Heart left ventricle (tissue), 16 donors: ENCODE data around the gene SRSF12. TPM values are rescaled to one million over a fixed set of nuclear protein-coding genes. Genes with fewer than 3 reads are reported as not detected.
"Not testable (repeated sequence)": the region's sequence is repeated elsewhere in the genome, so short reads cannot be mapped to it uniquely, and the experiment has no call there.

Experiments used
- ATAC-seq, 4 donors: fragments of 200-7000 bp; cut with Tn5 transposase; one replicate each; pipeline ENCODE4 v1.9.1; 2020 to 2022; ENCODE audit warnings: moderate library complexity in 4 of 4, mild to moderate bottlenecking in 3 of 4, moderate number of reproducible peaks in 1 of 4
- DNase-seq, 5 donors: peaks; one replicate each; pipeline ENCODE4 v3.0.0-alpha.2; 2020
- H3K27ac ChIP-seq, 12 donors: fragments of 200-600 bp; sonication (generic) in 4 of 12; one replicate each; pipeline versions ENCODE4 v1.5.0 to v1.8.0; 2016 to 2022; ENCODE audit warnings: mild to moderate bottlenecking in 2 of 12
- H3K27me3 ChIP-seq, 9 donors: fragments of 200-600 bp; sonication (generic) in 2 of 9; one replicate each; pipeline versions ENCODE4 v1.5.1 to v1.8.0; 2016 to 2022; ENCODE audit warnings: mild to moderate bottlenecking in 3 of 9
- H3K36me3 ChIP-seq, 9 donors: fragments of 200-600 bp; sonication (generic) in 2 of 9; one replicate each; pipeline versions ENCODE4 v1.5.0 to v1.8.0; 2018 to 2022; ENCODE audit warnings: mild to moderate bottlenecking in 2 of 9
- H3K4me1 ChIP-seq, 12 donors: fragments of 200-600 bp; sonication (generic) in 4 of 12; one replicate each; pipeline versions ENCODE4 v1.5.0 to v1.8.0; 2016 to 2022; ENCODE audit warnings: mild to moderate bottlenecking in 3 of 12
- H3K4me3 ChIP-seq, 12 donors: fragments of 200-600 bp; sonication (generic) in 4 of 12; one replicate each; pipeline versions ENCODE4 v1.5.0 to v1.8.0; 2017 to 2022; ENCODE audit warnings: mild to moderate bottlenecking in 9 of 12, moderate library complexity in 4 of 12
- H3K9me3 ChIP-seq, 12 donors: fragments of 200-600 bp; sonication (generic) in 4 of 12; one replicate each; pipeline versions ENCODE4 v1.5.0 to v1.8.0; 2016 to 2022; ENCODE audit warnings: mild to moderate bottlenecking in 1 of 12
- POLR2A ChIP-seq, 2 donors: fragments of 450-650 bp; IDR thresholded peaks; one replicate each; pipeline ENCODE4 v1.6.1; 2017; ENCODE audit warnings: antibody characterized with exemption in 2 of 2, mild to moderate bottlenecking in 2 of 2, moderate library complexity in 2 of 2
- WGBS, 4 donors: extraction: QIAGEN DNeasy Blood & Tissue Kit in 2 of 4; methylation state at CpG; one replicate each; pipeline versions ENCODE4 v1.1.5 to v1.1.7; 2013 to 2018; 5-methylcytosine and 5-hydroxymethylcytosine counted together
- intact Hi-C, 10 donors: fragments of 100-400 bp; cut with DNase I; formaldehyde crosslinking; loops; one replicate each; pipeline versions ENCODE4 v1.11.1 to v1.14.2; 2022
- polyA plus RNA-seq, 2 donors: library from polyadenylated mRNA; stranded (reverse); fragments of 200-250 nt; gene quantifications; one replicate each; pipeline ENCODE4 v1.2.3, GENCODE V29; 2013
- total RNA-seq, 9 donors: library from RNA; depleted of rRNA in 2 of 9; stranded (reverse); fragments of >200 nt in 2 of 9; fragmentation: NEBNext Ultra II Directional in 3 of 9; extraction: Animal tissue kit (Norgen Biotek cat#: 25700) in 3 of 9; gene quantifications; one replicate each; pipeline versions ENCODE4 v1.1.0 to v1.2.4, GENCODE V29; 2016 to 2023
- TF ChIP-seq, protein P1 (sequence below), 12 donors: fragments of 200-600 bp; sonication (generic) in 4 of 12; IDR thresholded peaks; one replicate each; pipeline versions ENCODE4 v1.5.0 to v1.8.0; 2018 to 2022; ENCODE audit warnings: antibody characterized with exemption in 12 of 12, mild to moderate bottlenecking in 5 of 12
- donor health status: ischemic (EF 13 %, LVEDD 7.1; RV severe dilation, severe dysfunction).
- donor health status: healthy with polysubstance abuse.
- donor health status: DM: no; HTN: yes; CAD: no.
- donor health status: DM: no; HTN: no; CAD: no.
- donor health status: ischemic (EF 25% LVEDD 6.9; RV normal size, moderate dysfunction).
- donor health status: ischemic (EF 25% LVEDD 5.7; RV mildly dilated, moderate dysfunction).
- donor health status: healthy.
- donor health status: DM: yes; HTN: yes; CAD: no.
- donor health status: ischemic (EF 35%, LVEDD 5.7; RV mildly dilated, moderate dysfunction).
- donor health status: nonischemic (EF 11% LVEDD 7.7; RV severe dilation, severe dysfunction).
- donor health status: DM: yes; HTN: yes; CAD: no.
- donor health status: PGD.
- donor health status: ischemic (EF 29% LVEDD 5.4; RV normal size, mild dysfunction).
- donor health status: nonischemic (EF 23%, LVEDD 6.1; RV moderate dilation, normal function).

Gene SRSF12
- total and polyA plus RNA-seq, 11 donors = 0.14 to 0.48 (median 0.22) TPM; not detected in 5

DNA sequence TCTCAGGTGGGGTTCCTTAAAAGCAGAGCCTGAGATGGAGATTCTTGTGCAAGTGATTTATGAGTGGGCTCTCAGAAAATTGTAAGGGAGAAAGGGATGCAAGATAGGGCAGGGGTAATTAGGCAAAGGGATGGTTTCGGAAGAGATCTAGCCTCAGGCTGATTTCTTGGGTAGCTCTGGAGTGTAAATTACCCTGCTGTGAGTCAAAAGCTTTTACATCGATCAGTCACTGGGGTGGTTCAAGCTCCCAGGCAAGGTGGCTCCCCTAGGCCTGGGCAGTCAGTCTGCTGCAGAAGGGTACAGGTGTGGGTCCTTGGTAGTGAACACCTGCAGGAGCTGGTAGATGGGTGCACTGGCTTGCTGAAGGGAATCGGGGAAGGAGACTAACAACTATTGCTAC lies 16.9 kb upstream of the SRSF12 start:
- TF ChIP-seq, protein P1, sequence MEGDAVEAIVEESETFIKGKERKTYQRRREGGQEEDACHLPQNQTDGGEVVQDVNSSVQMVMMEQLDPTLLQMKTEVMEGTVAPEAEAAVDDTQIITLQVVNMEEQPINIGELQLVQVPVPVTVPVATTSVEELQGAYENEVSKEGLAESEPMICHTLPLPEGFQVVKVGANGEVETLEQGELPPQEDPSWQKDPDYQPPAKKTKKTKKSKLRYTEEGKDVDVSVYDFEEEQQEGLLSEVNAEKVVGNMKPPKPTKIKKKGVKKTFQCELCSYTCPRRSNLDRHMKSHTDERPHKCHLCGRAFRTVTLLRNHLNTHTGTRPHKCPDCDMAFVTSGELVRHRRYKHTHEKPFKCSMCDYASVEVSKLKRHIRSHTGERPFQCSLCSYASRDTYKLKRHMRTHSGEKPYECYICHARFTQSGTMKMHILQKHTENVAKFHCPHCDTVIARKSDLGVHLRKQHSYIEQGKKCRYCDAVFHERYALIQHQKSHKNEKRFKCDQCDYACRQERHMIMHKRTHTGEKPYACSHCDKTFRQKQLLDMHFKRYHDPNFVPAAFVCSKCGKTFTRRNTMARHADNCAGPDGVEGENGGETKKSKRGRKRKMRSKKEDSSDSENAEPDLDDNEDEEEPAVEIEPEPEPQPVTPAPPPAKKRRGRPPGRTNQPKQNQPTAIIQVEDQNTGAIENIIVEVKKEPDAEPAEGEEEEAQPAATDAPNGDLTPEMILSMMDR (IDR thresholded peaks at IDR 0.05) = no peak
- TF ChIP-seq POLR2A (IDR thresholded peaks at IDR 0.05) = no peak
- Histone ChIP-seq H3K27ac (no peak overlapping the region), H3K36me3 (no peaks in the 10 kb centered on the region), H3K9me3 (no peaks in the 10 kb centered on the region), H3K4me1 (peaks cover 0 to 8% (median 0%) of the 10 kb centered on the region in 12 donors), H3K27me3 (no peaks in the 10 kb centered on the region), H3K4me3 (no peak overlapping the region)
- 77 to 91% (median 88%) methylated on average over 3 of the region's 3 CpGs for WGBS, 4 donors
- no peak for DNase-seq
- no peak for ATAC-seq
- intact Hi-C loops = no loop called here

DNA sequence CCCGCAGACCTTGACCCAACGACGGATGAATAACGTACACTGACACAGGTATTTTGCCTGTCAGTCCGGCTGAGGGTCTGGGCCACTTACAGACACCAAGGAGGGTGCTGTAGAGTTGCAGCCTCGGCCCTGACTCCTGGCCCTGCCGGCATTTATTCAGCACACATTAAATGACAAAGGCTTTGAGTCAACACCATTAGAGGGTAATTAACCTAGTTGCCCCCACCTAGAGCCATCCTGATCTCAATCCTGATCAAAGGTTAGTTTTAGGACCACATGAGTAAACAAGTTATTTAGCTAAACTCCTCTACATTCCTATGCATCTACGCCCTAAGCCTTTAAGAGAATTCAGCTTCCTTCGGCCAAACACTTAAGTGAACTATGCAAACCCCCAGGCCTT lies 16.1 kb upstream of the SRSF12 start:
- intact Hi-C loops = no loop called here
- DNase-seq (no peak), ATAC-seq (no peak)
- Histone ChIP-seq H3K27me3 (no peaks in the 10 kb centered on the region), H3K4me1 (peaks cover 0 to 8% (median 0%) of the 10 kb centered on the region in 12 donors), H3K27ac (no peak overlapping the region), H3K9me3 (no peaks in the 10 kb centered on the region), H3K4me3 (no peak overlapping the region), H3K36me3 (no peaks in the 10 kb centered on the region)
- 78 to 93% (median 89%) methylated on average over 8 to 9 of the region's 9 CpGs for WGBS, 4 donors
- TF ChIP-seq, protein P1 (IDR thresholded peaks at IDR 0.05) = no peak
- TF ChIP-seq POLR2A (IDR thresholded peaks at IDR 0.05) = no peak

DNA sequence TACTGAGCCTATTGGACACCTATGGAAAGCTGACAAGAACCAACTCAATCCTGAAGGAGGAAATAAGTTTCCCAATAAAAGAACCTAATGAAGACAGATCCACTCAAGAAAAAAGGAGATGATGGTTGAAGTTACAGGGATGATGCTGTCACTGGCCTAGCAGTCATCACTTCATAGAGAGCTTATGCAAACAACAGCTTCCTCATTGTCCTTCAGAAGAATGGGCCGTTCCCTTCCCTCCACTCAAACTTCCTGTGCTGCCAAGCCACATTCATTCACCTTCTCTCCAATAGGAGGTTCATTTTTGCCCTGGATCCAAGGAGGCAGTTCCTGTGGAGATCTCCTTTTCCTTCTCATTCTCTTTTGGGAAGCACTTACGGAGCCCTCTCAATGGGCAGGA lies 14.2 kb upstream of the SRSF12 start:
- Histone ChIP-seq H3K4me3 (no peak overlapping the region), H3K27me3 (no peaks in the 10 kb centered on the region), H3K27ac (no peak overlapping the region), H3K9me3 (peaks cover 0 to 15% (median 2%) of the 10 kb centered on the region in 12 donors), H3K4me1 (no peaks in the 10 kb centered on the region), H3K36me3 (no peaks in the 10 kb centered on the region)
- WGBS, 4 donors = 51 to 84% (median 64%) methylated on average over 2 of the region's 2 CpGs
- intact Hi-C loops = no loop called here
- TF ChIP-seq POLR2A (IDR thresholded peaks at IDR 0.05) = no peak
- TF ChIP-seq, protein P1 (IDR thresholded peaks at IDR 0.05) = no peak
- ATAC-seq (no peak), DNase-seq (no peak)

DNA sequence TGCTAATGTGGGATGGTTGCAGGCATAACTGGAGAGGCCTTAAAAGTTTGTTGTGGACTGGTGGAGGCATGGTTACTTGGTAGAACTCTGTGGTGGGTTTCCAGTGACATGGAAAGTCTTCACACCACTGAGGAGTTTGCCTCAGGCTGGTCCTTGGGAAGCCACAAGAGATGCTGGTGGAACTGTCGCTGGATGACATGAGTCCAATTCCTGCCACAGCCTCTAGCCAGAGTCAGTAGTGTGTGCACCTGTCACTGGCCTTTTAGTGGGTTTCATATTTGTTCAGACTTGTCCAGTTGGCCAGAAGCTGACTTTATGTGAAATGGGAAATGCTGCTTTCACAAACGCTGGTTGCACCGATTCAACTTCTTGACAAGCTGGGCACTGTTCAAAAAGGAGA lies 13.7 kb upstream of the SRSF12 start:
- 95 to 99% (median 97%) methylated on average over 3 of the region's 3 CpGs for WGBS, 4 donors
- no peak overlapping the region for H3K4me3 ChIP-seq
- no peaks in the 10 kb centered on the region for H3K27me3 ChIP-seq
- peaks cover 0 to 15% (median 2%) of the 10 kb centered on the region in 12 donors for H3K9me3 ChIP-seq
- DNase-seq (no peak), ATAC-seq (no peak)
- no peak overlapping the region for H3K27ac ChIP-seq
- H3K36me3 ChIP-seq = no peaks in the 10 kb centered on the region
- intact Hi-C loops = no loop called here
- no peak for TF ChIP-seq POLR2A (IDR thresholded peaks at IDR 0.05)
- TF ChIP-seq, protein P1 (IDR thresholded peaks at IDR 0.05) = no peak
- H3K4me1 ChIP-seq = no peaks in the 10 kb centered on the region

DNA sequence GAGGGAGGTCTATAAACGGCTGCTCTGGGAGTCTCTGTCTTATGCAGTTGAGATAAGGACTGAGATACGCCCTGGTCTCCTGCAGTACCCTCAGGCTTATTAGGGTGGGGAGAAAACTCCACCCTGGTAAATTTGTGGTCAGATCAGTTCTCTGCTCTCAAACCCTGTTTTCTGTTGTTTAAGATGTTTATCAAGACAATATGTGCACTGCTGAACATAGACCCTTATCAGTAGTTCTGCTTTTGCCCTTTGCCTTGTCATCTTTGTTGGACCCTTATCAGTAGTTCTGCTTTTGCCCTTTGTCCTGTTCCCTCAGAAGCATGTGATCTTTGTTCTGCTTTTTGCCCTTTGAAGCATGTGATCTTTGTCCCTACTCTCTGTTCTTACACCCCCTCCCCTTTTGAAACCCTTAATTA lies 10.4 kb upstream of the SRSF12 start:
- H3K27ac ChIP-seq, H3K36me3 ChIP-seq, H3K4me1 ChIP-seq, DNase-seq, ATAC-seq, H3K27me3 ChIP-seq, H3K4me3 ChIP-seq: not testable (repeated sequence)
- intact Hi-C loops = loop anchor here in 1 of 10 donors (10.0 kb wide), 1 partner anchor 227 kb away; the partner anchor contains the start of gene UBE2J1
- peaks cover 0 to 15% (median 2%) of the 10 kb centered on the region in 12 donors for H3K9me3 ChIP-seq
- 62 to 82% (median 71%) methylated on average over 2 of the region's 2 CpGs for WGBS, 4 donors
